ENCODE data around the gene KIF21B.

Gene KIF21B

GRCh38 chr1:200960948-200961340 is 62.6 kb downstream of the KIF21B start:
- POLR2A ChIA-PET (ENCODE audit: low non-redundant PET): no interaction called here
- CTCF ChIA-PET: interaction anchor here (2.0 kb wide), 1 partner anchor 11 kb away, joined by 9 read pairs; no protein-coding TSS in a partner anchor
- TF ChIP-seq CTCF (conservative IDR thresholded peaks at IDR 0.05; ENCODE audit: low read depth): no peak

GRCh38 chr1:200960236-200960947 is 63.1 kb downstream of the KIF21B start:
- DNase-seq (ENCODE audit: low spot score): no peak
- TF ChIP-seq CTCF (conservative IDR thresholded peaks at IDR 0.05; ENCODE audit: low read depth): no peak
- CTCF ChIA-PET: interaction anchor here (2.0 kb wide), 1 partner anchor 11 kb away, joined by 9 read pairs; no protein-coding TSS in a partner anchor
- no peak overlapping the region for H3K27ac ChIP-seq
- POLR2A ChIA-PET (ENCODE audit: low non-redundant PET): no interaction called here

More at GRCh38 chr1:200960948-200961340, 62.6 kb downstream of the KIF21B start:
- DNase-seq (ENCODE audit: low spot score): no peak
- no peak overlapping the region for H3K27ac ChIP-seq

GRCh38 chr1:200959411-200959921 is 64.0 kb downstream of the KIF21B start:
- CTCF ChIA-PET: interaction anchor here (0.6 to 2.9 kb wide), 3 partner anchors 13 to 83 kb away, joined by 4 to 22 read pairs (median 5); no protein-coding TSS in a partner anchor
- H3K27ac ChIP-seq: no peak overlapping the region
- no peak for TF ChIP-seq CTCF (conservative IDR thresholded peaks at IDR 0.05; ENCODE audit: low read depth)
- no peak for DNase-seq (ENCODE audit: low spot score)
- POLR2A ChIA-PET (ENCODE audit: low non-redundant PET): no interaction called here

GRCh38 chr1:200958597-200958996 is 64.9 kb downstream of the KIF21B start:
- ChIA-PET POLR2A (ENCODE audit: low non-redundant PET) (interaction anchor here (0.6 kb wide), 1 partner anchor 1675 kb away, joined by 3 read pairs; no protein-coding TSS in a partner anchor), CTCF (interaction anchor here (0.6 to 2.9 kb wide), 2 partner anchors 13 to 53 kb away, joined by 5 to 22 read pairs; no protein-coding TSS in a partner anchor)
- H3K27ac ChIP-seq: no peak overlapping the region
- TF ChIP-seq CTCF (conservative IDR thresholded peaks at IDR 0.05; ENCODE audit: low read depth): no peak
- DNase-seq (ENCODE audit: low spot score): no peak

GRCh38 chr1:200954434-200954833 is 69.1 kb downstream of the KIF21B start:
- no peak for TF ChIP-seq CTCF (conservative IDR thresholded peaks at IDR 0.05; ENCODE audit: low read depth)
- POLR2A ChIA-PET (ENCODE audit: low non-redundant PET): no interaction called here
- H3K27ac ChIP-seq: no peak overlapping the region
- CTCF ChIA-PET: interaction anchor here (0.9 to 1.1 kb wide), 2 partner anchors 18 to 19 kb away, joined by 3 to 4 read pairs; no protein-coding TSS in a partner anchor
- no peak for DNase-seq (ENCODE audit: low spot score)

GRCh38 chr1:200951016-200951415 is 72.5 kb downstream of the KIF21B start:
- no peak for DNase-seq (ENCODE audit: low spot score)
- POLR2A ChIA-PET (ENCODE audit: low non-redundant PET): interaction anchor here (0.6 kb wide), 1 partner anchor 85 kb away, joined by 3 read pairs; no protein-coding TSS in a partner anchor
- no peak for TF ChIP-seq CTCF (conservative IDR thresholded peaks at IDR 0.05; ENCODE audit: low read depth)
- CTCF ChIA-PET: interaction anchor here (0.6 to 1.8 kb wide), 4 partner anchors 21 to 200 kb away, joined by 3 to 10 read pairs (median 4); no protein-coding TSS in a partner anchor
- no peak overlapping the region for H3K27ac ChIP-seq

Data from RWPE1 (cell line).